ES-I3 (cell line): Measurements from ENCODE around the gene AKAP7.

ENCODE experiments used
- H3K36me3 ChIP-seq: 2 replicates; pipeline ENCODE4 v1.6.1; 2013; ENCODE audit warnings: mild to moderate bottlenecking, low read length, control low read depth, moderate library complexity; ENCODE audit not compliant: insufficient read depth
- H3K4me1 ChIP-seq: 2 replicates; pipeline ENCODE4 v1.6.1; 2013; ENCODE audit warnings: mild to moderate bottlenecking, control low read depth, low read length; ENCODE audit not compliant: insufficient read depth
- H3K9ac ChIP-seq: 2 replicates; pipeline ENCODE4 v1.6.1; 2013; ENCODE audit warnings: low read depth, mild to moderate bottlenecking, low read length, moderate library complexity
- H3K9me3 ChIP-seq: 2 replicates; pipeline ENCODE4 v1.6.1; 2013; ENCODE audit warnings: mild to moderate bottlenecking, low read length, moderate library complexity; ENCODE audit not compliant: control insufficient read depth, insufficient read depth

AKAP7 gene

DNA sequence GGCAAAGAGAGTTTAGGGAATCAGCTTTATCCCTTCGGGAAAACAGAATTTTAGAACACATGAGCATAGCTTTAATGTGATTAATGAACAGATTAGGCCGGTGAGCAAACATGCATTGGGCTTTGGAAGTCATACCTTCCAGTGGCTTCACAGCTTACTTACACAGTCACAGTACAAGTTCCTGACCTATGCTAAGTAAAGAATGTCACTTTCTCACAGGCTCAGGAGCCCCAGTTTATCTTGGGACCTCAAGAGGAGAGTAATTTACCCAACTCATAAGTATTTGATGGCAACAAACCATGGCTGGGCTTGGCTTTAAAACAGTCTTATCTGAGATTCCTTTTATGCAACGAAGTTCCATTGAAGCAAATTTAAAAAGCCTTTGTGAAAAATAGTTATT, 195.9 kb downstream of the AKAP7 start:
- peaks cover 46% of the 10 kb centered on the region for H3K4me1 ChIP-seq
- no peak overlapping the region for H3K9ac ChIP-seq
- H3K9me3 ChIP-seq = no peaks in the 10 kb centered on the region
- H3K36me3 ChIP-seq = peaks cover 52% of the 10 kb centered on the region

DNA sequence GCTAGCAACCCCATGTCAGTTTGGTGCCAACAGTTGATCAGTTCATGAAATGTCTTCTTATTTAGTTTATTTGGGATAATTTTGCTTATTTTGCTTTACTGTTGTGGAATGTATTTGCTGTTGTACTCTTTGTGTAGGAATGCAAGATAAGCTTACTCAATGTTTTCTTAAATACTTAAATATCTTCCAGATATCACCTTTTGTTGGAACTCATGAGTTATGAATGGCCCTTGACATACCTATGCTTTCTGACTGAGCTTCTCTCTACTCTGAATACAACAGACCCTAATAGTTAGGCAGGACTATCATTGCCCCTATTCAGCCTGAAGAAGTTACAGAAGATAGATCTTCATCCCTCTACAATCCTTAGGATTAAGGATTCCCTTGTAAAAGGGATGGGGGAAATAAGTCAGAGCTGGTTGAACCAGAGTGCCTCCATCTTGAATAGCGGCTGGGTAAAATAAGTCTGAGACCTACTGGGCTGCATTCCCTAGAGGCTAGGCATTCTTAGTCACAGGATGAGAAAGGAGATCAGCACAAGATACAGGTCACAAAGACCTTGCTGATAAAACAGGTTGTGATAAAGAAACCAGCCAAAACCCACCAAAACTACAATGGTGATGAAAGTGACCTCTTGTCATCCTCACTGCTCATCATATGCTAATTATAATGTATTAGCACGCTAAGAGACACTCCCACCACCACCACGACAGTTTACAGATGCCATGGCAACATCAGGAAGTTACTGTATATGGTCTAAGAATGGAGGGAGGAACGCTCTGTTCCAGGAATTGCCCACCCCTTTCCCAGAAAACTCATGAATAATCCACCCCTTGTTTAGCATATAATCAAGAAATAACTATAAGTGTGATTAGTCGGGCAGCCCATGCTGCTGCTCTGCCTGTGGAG, 196.9 kb downstream of the AKAP7 start:
- H3K36me3 ChIP-seq = peaks cover 48% of the 10 kb centered on the region
- no peaks in the 10 kb centered on the region for H3K9me3 ChIP-seq
- peaks cover 52% of the 10 kb centered on the region for H3K4me1 ChIP-seq
- no peak overlapping the region for H3K9ac ChIP-seq
